DOHH2 (cell line): ENCODE measurements around the gene PLEKHN1.

ENCODE experiments used
- CTCF ChIP-seq: fragments of 200-600 bp; sonication (generic); IDR thresholded peaks from one replicate; pipeline ENCODE4 v1.5.1; 2014; ENCODE audit warnings: antibody characterized with exemption, mild to moderate bottlenecking, low read depth, low read length; ENCODE audit not compliant: poor library complexity, severe bottlenecking
- EZH2phosphoT487 ChIP-seq: fragments of 200-600 bp; sonication (generic); IDR thresholded peaks from 2 replicates; pipeline ENCODE4 v1.6.1; 2017; ENCODE audit warnings: borderline replicate concordance, mild to moderate bottlenecking, antibody characterized with exemption, low read length, moderate library complexity, mixed read lengths

- no peak for TF ChIP-seq CTCF
- TF ChIP-seq EZH2phosphoT487, result peak; percentile 94; the same call in 1 of the 2 replicates
These were observed 25.9 kb upstream of the PLEKHN1 start for GRCh38 chr1:940107-941014.
